Measurements from ENCODE around the gene OR1L1.

The OR1L1 gene

GRCh38 chr9:122657527-122657926, 4.0 kb upstream of the OR1L1 start, which contains the start of gene OR1B1:
Gene OR1B1 (minus strand): TSS chr9:122657627.
- TF ChIP-seq USF1 (IDR thresholded peaks at IDR 0.05) (no peak), CREB1 (IDR thresholded peaks at IDR 0.05; ENCODE audit: low read depth) (no peak), RAD21 (IDR thresholded peaks at IDR 0.05; ENCODE audit: low read depth) (no peak), NFIC (IDR thresholded peaks at IDR 0.05) (no peak), FOXM1 (IDR thresholded peaks at IDR 0.05; ENCODE audit: borderline replicate concordance, low read depth) (no peak), TAF1 (IDR thresholded peaks at IDR 0.05; ENCODE audit: low read depth) (no peak), TCF12 (IDR thresholded peaks at IDR 0.05; ENCODE audit: low read depth) (no peak), EP300 (IDR thresholded peaks at IDR 0.05; ENCODE audit: borderline replicate concordance) (no peak), ZBTB7A (IDR thresholded peaks at IDR 0.05; ENCODE audit: low read depth) (no peak)

- TF ChIP-seq RAD21 (IDR thresholded peaks at IDR 0.05; ENCODE audit: low read depth) (no peak), USF1 (IDR thresholded peaks at IDR 0.05) (no peak), FOXM1 (IDR thresholded peaks at IDR 0.05; ENCODE audit: borderline replicate concordance, low read depth) (no peak), TCF12 (IDR thresholded peaks at IDR 0.05; ENCODE audit: low read depth) (no peak), REST (IDR thresholded peaks at IDR 0.05; ENCODE audit: low read depth) (no peak), NFIC (IDR thresholded peaks at IDR 0.05) (no peak), YY1 (IDR thresholded peaks at IDR 0.05; ENCODE audit: low read depth) (no peak), TEAD4 (IDR thresholded peaks at IDR 0.05) (no peak), CEBPB (IDR thresholded peaks at IDR 0.05) (no peak), TAF1 (IDR thresholded peaks at IDR 0.05; ENCODE audit: low read depth) (no peak), MAX (IDR thresholded peaks at IDR 0.05) (no peak), ZBTB7A (IDR thresholded peaks at IDR 0.05; ENCODE audit: low read depth) (no peak), EP300 (IDR thresholded peaks at IDR 0.05; ENCODE audit: borderline replicate concordance) (no peak), EGR1 (IDR thresholded peaks at IDR 0.05) (no peak), CREB1 (IDR thresholded peaks at IDR 0.05; ENCODE audit: low read depth) (no peak)
Observed at GRCh38 chr9:122672481-122672880, 11.0 kb downstream of the OR1L1 start.

- TF ChIP-seq MAX (IDR thresholded peaks at IDR 0.05), result no peak
Observed at GRCh38 chr9:122684851-122685250, 23.3 kb downstream of the OR1L1 start.

- no peak for TF ChIP-seq CREB1 (IDR thresholded peaks at IDR 0.05; ENCODE audit: low read depth)
Observed at GRCh38 chr9:122695696-122696095, 34.2 kb downstream of the OR1L1 start.

Measured in Ishikawa (cell line).